Prostate gland (tissue), 2 donors: Measurements from ENCODE around the gene JMY.

Source experiments
- POLR2A ChIP-seq: fragments of 450-650 bp; IDR thresholded peaks from one replicate; pipeline ENCODE4 v1.6.1; 2016; ENCODE audit warnings: antibody characterized with exemption, mild to moderate bottlenecking
- TF ChIP-seq, protein P1 (sequence below), 4 experiments: fragments of 200-600 bp in 2 of 4; fragments of 450-650 bp in 2 of 4; sonication (generic) in 2 of 4; IDR thresholded peaks; 1 replicate in 3 of 4; 2 replicates in 1 of 4; pipeline ENCODE4 v1.5.1; 2016 to 2019; ENCODE audit warnings: antibody characterized with exemption in 4 of 4, mild to moderate bottlenecking in 2 of 4, moderate library complexity in 2 of 4

GRCh38 chr5:79273341-79273740 is 37.4 kb downstream of the JMY start:
- TF ChIP-seq, protein P1, sequence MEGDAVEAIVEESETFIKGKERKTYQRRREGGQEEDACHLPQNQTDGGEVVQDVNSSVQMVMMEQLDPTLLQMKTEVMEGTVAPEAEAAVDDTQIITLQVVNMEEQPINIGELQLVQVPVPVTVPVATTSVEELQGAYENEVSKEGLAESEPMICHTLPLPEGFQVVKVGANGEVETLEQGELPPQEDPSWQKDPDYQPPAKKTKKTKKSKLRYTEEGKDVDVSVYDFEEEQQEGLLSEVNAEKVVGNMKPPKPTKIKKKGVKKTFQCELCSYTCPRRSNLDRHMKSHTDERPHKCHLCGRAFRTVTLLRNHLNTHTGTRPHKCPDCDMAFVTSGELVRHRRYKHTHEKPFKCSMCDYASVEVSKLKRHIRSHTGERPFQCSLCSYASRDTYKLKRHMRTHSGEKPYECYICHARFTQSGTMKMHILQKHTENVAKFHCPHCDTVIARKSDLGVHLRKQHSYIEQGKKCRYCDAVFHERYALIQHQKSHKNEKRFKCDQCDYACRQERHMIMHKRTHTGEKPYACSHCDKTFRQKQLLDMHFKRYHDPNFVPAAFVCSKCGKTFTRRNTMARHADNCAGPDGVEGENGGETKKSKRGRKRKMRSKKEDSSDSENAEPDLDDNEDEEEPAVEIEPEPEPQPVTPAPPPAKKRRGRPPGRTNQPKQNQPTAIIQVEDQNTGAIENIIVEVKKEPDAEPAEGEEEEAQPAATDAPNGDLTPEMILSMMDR (IDR thresholded peaks at IDR 0.05): no peak
- TF ChIP-seq POLR2A: no peak
